A549 (cell line): ENCODE data around the gene SMCR8. TPM values are rescaled to one million over a fixed set of nuclear protein-coding genes. Genes with fewer than 3 reads are reported as not detected.
"Not testable (repeated sequence)": the region's sequence is repeated elsewhere in the genome, so short reads cannot be mapped to it uniquely, and the experiment has no call there.

ENCODE experiments used
- ATAC-seq, 2 experiments: fragments of 200-7000 bp in 1 of 2; fragments of >200 bp in 1 of 2; cut with Nextera tagmentation in 1 of 2; cut with Tn5 transposase in 1 of 2; 3 replicates each; pipeline versions ENCODE4 v1.8.0 to v1.9.1; 2018 to 2020; ENCODE audit warnings: mild to moderate bottlenecking in 1 of 2, moderate library complexity in 1 of 2
- CTCF ChIA-PET: fragments of 300-600 bp; sonication (Branson Sonifier 250); formaldehyde crosslinking; extraction: SDS; loops from one replicate; lab custom pipeline; 2021; ENCODE audit warnings: antibody characterized with exemption, inconsistent platforms; lab: Yijun Ruan, JAX
- POLR2A ChIA-PET: fragments of 350-600 bp; formaldehyde crosslinking; extraction: SDS; loops from one replicate; lab custom pipeline; 2021; ENCODE audit warnings: antibody characterized with exemption, inconsistent platforms; lab: Yijun Ruan, JAX
- DNase-seq, 2 experiments: peaks; one replicate each; pipeline versions ENCODE4 v3.0.0 to v3.0.0-alpha.2; 2011 to 2016; ENCODE audit warnings: low read depth in 1 of 2, low spot score in 1 of 2
- FAIRE-seq: peaks from 2 replicates; lab custom pipeline; 2011; peaks lifted over from hg19 to GRCh38; lab: Jason Lieb, UNC
- H3K27ac ChIP-seq, 2 experiments: fragments of >200 bp; sonication (Bioruptor Twin); formaldehyde crosslinking; 3 replicates each; pipeline ENCODE4 v1.5.1; 2016 to 2017
- H3K4me1 ChIP-seq: fragments of >200 bp; sonication (Bioruptor Twin); formaldehyde crosslinking; 3 replicates; pipeline ENCODE4 v1.6.1; 2016
- H3K4me2 ChIP-seq: fragments of >200 bp; sonication (Bioruptor Twin); formaldehyde crosslinking; 3 replicates; pipeline ENCODE4 v1.6.1; 2016
- H3K4me3 ChIP-seq: fragments of >200 bp; sonication (Bioruptor Twin); formaldehyde crosslinking; 3 replicates; pipeline ENCODE4 v1.5.1; 2016
- H3K9me3 ChIP-seq: fragments of >200 bp; sonication (Bioruptor Twin); formaldehyde crosslinking; 3 replicates; pipeline ENCODE4 v1.6.1; 2016
- CBX8 ChIP-seq: fragments of 200-600 bp; sonication (generic); IDR thresholded peaks from 2 replicates; pipeline ENCODE4 v1.6.1; 2016
- EHMT2 ChIP-seq: fragments of 200-600 bp; sonication (generic); IDR thresholded peaks from 2 replicates; pipeline ENCODE4 v1.6.1; 2016; ENCODE audit warnings: antibody characterized with exemption, low read depth, mild to moderate bottlenecking, moderate library complexity
- EP300 ChIP-seq, 2 experiments: fragments of >200 bp; sonication (Bioruptor Twin); formaldehyde crosslinking; IDR thresholded peaks; 2 replicates in 1 of 2; 3 replicates in 1 of 2; pipeline ENCODE4 v1.6.1; 2016 to 2017
- FOXS1 ChIP-seq: fragments of 250-450 bp; sonication (Bioruptor Pico); IDR thresholded peaks from 2 replicates; pipeline ENCODE4 v1.5.0; 2020; ENCODE audit warnings: mild to moderate bottlenecking, moderate library complexity
- HDAC2 ChIP-seq: fragments of 200-600 bp; sonication (generic); IDR thresholded peaks from 2 replicates; pipeline ENCODE4 v1.6.1; 2016
- JUNB ChIP-seq: fragments of >200 bp; sonication (Bioruptor Twin); formaldehyde crosslinking; IDR thresholded peaks from 2 replicates; pipeline ENCODE4 v1.6.1; 2016
- PHF8 ChIP-seq: fragments of 200-600 bp; sonication (generic); IDR thresholded peaks from 2 replicates; pipeline ENCODE4 v1.6.1; 2016; ENCODE audit warnings: low read depth, mild to moderate bottlenecking, antibody characterized with exemption, moderate library complexity, borderline replicate concordance
- POLR2A ChIP-seq: IDR thresholded peaks from 2 replicates; pipeline ENCODE4 v1.6.1; 2012; ENCODE audit warnings: mild to moderate bottlenecking, low read length
- POLR2AphosphoS2 ChIP-seq: conservative IDR thresholded peaks from 2 replicates; pipeline ENCODE4 v1.6.1; 2012; ENCODE audit warnings: low read length, improper control_type of control experiment, inconsistent platforms
- TFCP2L1 ChIP-seq: fragments of 250-450 bp; sonication (Bioruptor Pico); IDR thresholded peaks from 2 replicates; pipeline ENCODE4 v1.5.0; 2021; ENCODE audit warnings: mild to moderate bottlenecking
- WGBS: methylation state at CpG from one replicate; pipeline ENCODE4 v1.1.6; 2017; ENCODE audit errors: missing lambda C conversion rate; 5-methylcytosine and 5-hydroxymethylcytosine counted together
- polyA plus RNA-seq, 4 experiments: library from polyadenylated mRNA; depleted of rRNA in 3 of 4; stranded (reverse); fragments of >200 nt; fragmentation: RNase III in 1 of 4; extraction: RNeasy Plus Mini Kit Qiagen cat#74134 plus additional on column Dnase treatment in 1 of 4; gene quantifications; 2 replicates in 3 of 4; 3 replicates in 1 of 4; pipeline ENCODE4 v1.2.3, GENCODE V29; 2011 to 2017
- TF ChIP-seq, protein P1 (sequence below): fragments of 450-650 bp; IDR thresholded peaks from 2 replicates; pipeline ENCODE4 v1.6.1; 2014; ENCODE audit warnings: antibody characterized with exemption
- TF ChIP-seq, protein P2 (sequence below): fragments of 250-450 bp; sonication (Bioruptor Pico); IDR thresholded peaks from 2 replicates; pipeline ENCODE4 v1.5.0; 2020; ENCODE audit warnings: low read depth, mild to moderate bottlenecking, moderate library complexity
- TF ChIP-seq, protein P3 (sequence below): fragments of >200 bp; sonication (Bioruptor Twin); formaldehyde crosslinking; IDR thresholded peaks from 3 replicates; pipeline ENCODE4 v1.6.1; 2016

Gene SMCR8
- polyA plus RNA-seq, 2 of the 4 experiments (the other 2 are of a cell fraction), result 12.3 to 15.8 TPM

DNA sequence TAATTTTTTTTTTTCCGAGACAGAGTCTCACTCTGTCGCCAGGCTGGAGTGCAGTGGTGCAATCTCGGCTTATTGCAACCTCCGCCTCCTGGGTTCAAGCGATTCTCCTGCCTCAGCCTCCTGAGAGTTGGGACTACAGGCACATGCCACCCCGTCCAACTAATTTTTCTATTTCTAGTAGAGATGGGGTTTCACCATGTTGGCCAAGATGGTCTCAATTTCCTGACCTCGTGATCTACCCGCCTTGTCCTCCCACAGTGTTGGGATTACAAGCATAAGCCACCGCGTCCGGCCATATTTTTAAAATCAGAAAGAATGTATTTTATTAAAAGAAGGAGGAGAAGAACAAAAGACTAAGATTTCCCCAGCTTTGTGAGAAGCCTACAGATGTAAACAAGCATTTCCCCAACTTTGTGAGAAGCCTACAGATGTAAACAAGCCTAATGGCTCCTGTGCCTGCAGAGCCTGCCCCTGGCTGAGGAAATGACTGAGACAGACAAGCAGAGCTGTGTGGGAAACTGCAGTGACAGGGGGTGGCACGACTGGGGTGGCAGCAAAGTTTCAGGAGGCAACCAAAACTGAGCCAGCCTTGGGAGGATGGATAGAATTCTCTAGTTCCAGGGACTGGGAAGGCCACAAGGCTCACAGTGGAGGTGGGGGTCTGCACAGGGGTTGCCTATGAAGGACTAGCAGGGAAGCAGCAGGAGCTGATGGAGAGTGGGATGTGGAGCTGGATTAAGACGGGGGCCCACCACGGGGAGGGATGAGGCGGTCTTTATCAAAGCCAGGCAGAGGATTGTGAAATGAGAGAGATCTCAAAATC, 23.2 kb upstream of the SMCR8 start:
- WGBS, result 91% methylated on average over 15 of the region's 15 CpGs
- Histone ChIP-seq H3K4me3 (no peak overlapping the region), H3K27ac (no peak overlapping the region)
- CTCF ChIA-PET, result interaction anchor here (1.0 kb wide), 1 partner anchor 10 kb away, joined by 5 read pairs; no protein-coding TSS in a partner anchor
- ATAC-seq (no peak), DNase-seq (no peak)
- TF ChIP-seq EHMT2 (no peak), POLR2AphosphoS2 (no peak), CBX8 (no peak), PHF8 (no peak), TFCP2L1 (CRISPR knock-in tag) (no peak)
- TF ChIP-seq, protein P1, sequence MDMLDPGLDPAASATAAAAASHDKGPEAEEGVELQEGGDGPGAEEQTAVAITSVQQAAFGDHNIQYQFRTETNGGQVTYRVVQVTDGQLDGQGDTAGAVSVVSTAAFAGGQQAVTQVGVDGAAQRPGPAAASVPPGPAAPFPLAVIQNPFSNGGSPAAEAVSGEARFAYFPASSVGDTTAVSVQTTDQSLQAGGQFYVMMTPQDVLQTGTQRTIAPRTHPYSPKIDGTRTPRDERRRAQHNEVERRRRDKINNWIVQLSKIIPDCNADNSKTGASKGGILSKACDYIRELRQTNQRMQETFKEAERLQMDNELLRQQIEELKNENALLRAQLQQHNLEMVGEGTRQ, result no peak
- TF ChIP-seq, protein P2, sequence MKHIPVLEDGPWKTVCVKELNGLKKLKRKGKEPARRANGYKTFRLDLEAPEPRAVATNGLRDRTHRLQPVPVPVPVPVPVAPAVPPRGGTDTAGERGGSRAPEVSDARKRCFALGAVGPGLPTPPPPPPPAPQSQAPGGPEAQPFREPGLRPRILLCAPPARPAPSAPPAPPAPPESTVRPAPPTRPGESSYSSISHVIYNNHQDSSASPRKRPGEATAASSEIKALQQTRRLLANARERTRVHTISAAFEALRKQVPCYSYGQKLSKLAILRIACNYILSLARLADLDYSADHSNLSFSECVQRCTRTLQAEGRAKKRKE (CRISPR knock-in tag), result no peak
- TF ChIP-seq, all 56 proteins: peak for 0
- no peaks in the 10 kb centered on the region for H3K9me3 ChIP-seq
- no peaks in the 10 kb centered on the region for H3K4me1 ChIP-seq
- no peak for FAIRE-seq
- POLR2A ChIA-PET, result no interaction called here
- H3K4me2 ChIP-seq, result no peak overlapping the region

DNA sequence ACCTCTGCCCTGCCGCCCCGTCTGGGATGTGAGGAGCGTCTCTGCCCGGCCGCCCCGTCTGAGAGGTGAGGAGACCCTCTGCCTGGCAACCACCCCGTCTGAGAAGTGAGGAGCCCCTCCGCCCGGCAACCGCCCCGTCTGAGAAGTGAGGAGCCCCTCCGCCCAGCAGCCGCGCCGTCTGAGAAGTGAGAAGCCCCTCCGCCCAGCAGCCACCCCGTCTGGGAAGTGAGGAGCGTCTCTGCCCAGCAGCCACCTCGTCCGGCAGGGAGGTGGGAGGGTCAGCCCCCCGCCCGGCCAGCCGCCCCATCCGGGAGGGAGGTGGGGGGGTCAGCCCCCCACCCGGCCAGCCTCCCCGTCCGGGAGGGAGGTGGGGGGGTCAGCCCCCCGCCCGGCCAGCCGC, 17.0 kb upstream of the SMCR8 start:
- POLR2A ChIA-PET, H3K4me1 ChIP-seq, DNase-seq, H3K27ac ChIP-seq, H3K4me3 ChIP-seq, FAIRE-seq, H3K9me3 ChIP-seq, CTCF ChIA-PET, ATAC-seq, H3K4me2 ChIP-seq: not testable (repeated sequence)
- WGBS, result no CpG with 5 or more reads among the region's 30 CpGs

DNA sequence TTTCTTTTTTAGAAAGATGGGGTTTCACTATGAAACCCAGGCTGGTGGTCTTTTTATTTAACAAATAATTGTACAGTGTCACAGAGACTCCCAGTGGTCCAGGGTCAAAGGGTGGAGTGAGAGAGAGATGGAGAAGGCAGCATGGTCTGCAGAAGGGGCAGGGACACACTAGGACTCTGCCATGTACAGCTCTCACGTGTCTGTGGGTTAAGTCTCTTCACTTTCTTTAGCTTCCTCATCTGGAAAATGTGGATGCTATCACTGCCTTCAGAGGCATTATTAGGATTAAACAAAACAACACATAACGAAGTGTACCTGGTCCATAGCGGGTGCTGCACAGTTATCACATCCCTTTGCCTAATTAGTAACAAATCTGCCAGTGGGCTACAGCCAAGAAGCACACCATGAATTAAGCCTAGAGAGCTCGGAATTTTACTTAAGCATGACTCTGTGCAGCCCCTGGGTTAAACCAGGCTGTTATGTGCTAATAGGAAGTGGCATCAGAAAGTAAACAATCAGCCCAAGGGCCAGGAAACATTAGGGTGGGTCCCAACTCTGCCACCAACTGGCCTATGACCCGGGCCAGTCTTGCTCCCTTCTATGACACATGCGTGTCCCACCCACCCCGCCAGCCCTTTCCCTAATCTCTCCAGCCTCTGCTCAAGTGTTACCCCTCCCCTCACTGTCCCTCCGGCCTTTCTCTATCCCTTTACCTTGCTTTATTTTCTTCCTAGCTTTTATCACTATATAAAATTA, 14.2 kb upstream of the SMCR8 start:
- Histone ChIP-seq H3K4me2 (no peak overlapping the region), H3K27ac (no peak overlapping the region), H3K4me1 (no peaks in the 10 kb centered on the region), H3K9me3 (no peaks in the 10 kb centered on the region), H3K4me3 (no peak overlapping the region)
- 84% methylated on average over 8 of the region's 8 CpGs for WGBS
- ChIA-PET POLR2A (interaction anchor here (1.0 kb wide), 1 partner anchor 14 kb away, joined by 3 read pairs; the partner anchor contains the start of genes SMCR8 and TOP3A), CTCF (interaction anchor here (0.8 to 1.9 kb wide), 5 partner anchors 12 to 270 kb away, joined by 3 to 8 read pairs (median 4); no protein-coding TSS in a partner anchor)
- no peak for DNase-seq
- ATAC-seq, result no peak; a peak in 1 of 6 replicates
- no peak for FAIRE-seq
- TF ChIP-seq POLR2A, result no peak
- TF ChIP-seq, protein P3, sequence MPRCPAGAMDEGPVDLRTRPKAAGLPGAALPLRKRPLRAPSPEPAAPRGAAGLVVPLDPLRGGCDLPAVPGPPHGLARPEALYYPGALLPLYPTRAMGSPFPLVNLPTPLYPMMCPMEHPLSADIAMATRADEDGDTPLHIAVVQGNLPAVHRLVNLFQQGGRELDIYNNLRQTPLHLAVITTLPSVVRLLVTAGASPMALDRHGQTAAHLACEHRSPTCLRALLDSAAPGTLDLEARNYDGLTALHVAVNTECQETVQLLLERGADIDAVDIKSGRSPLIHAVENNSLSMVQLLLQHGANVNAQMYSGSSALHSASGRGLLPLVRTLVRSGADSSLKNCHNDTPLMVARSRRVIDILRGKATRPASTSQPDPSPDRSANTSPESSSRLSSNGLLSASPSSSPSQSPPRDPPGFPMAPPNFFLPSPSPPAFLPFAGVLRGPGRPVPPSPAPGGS, result no peak
- TF ChIP-seq JUNB, result no peak
- no peak for TF ChIP-seq EP300 (IDR thresholded peaks at IDR 0.05)
- no peak for TF ChIP-seq PHF8
- TF ChIP-seq HDAC2, result no peak
- no peak for TF ChIP-seq FOXS1 (CRISPR knock-in tag)

DNA sequence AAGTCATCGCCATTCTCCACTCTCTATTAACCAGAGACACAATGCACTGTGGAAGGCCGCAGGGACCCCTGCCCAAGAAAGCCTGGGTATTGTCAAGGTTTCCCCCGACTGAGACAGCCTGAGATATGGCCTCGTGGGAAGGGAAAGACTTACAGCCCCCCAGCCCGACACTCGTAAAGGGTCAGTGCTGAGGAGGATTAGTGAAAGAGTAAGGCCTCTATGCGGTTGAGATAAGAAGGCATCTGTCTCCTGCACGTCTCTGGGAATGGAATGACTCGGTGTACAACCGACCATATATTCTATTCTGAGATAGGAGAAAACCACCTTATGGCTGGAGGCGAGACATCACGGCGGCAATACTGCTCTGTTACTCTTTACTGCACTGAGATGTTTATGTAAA, 11.9 kb upstream of the SMCR8 start:
- FAIRE-seq, H3K4me1 ChIP-seq, H3K4me3 ChIP-seq, POLR2A ChIA-PET, H3K4me2 ChIP-seq, ATAC-seq, H3K27ac ChIP-seq, H3K9me3 ChIP-seq, DNase-seq: not testable (repeated sequence)
- WGBS, result 93% methylated on average over 13 of the region's 13 CpGs
- CTCF ChIA-PET, result interaction anchor here (0.6 to 1.4 kb wide), 3 partner anchors 34 to 95 kb away, joined by 3 to 4 read pairs (median 3); no protein-coding TSS in a partner anchor
